Mucosa of stomach (tissue), 1 donor: Measurements from ENCODE around the gene PPY.

Experiments
- H3K27me3 ChIP-seq: one replicate; pipeline ENCODE4 v1.7.0; 2013; ENCODE audit warnings: mild to moderate bottlenecking, low read length; ENCODE audit not compliant: control insufficient read depth, insufficient read depth
- H3K36me3 ChIP-seq: one replicate; pipeline ENCODE4 v1.7.0; 2013; ENCODE audit warnings: low read length; ENCODE audit not compliant: control insufficient read depth, insufficient read depth
- H3K4me1 ChIP-seq: one replicate; pipeline ENCODE4 v1.7.0; 2013; ENCODE audit warnings: mild to moderate bottlenecking, low read length; ENCODE audit not compliant: control insufficient read depth, insufficient read depth
- H3K4me3 ChIP-seq: one replicate; pipeline ENCODE4 v1.7.0; 2013; ENCODE audit warnings: low read length
- H3K9ac ChIP-seq: one replicate; pipeline ENCODE4 v1.7.0; 2013; ENCODE audit warnings: mild to moderate bottlenecking, low read length, moderate library complexity
- H3K9me3 ChIP-seq: one replicate; pipeline ENCODE4 v1.7.0; 2013; ENCODE audit warnings: mild to moderate bottlenecking, low read length, moderate library complexity; ENCODE audit not compliant: control insufficient read depth
- donor health status: Pancreatic carcinoma.

PPY gene, protein sequence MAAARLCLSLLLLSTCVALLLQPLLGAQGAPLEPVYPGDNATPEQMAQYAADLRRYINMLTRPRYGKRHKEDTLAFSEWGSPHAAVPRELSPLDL

DNA sequence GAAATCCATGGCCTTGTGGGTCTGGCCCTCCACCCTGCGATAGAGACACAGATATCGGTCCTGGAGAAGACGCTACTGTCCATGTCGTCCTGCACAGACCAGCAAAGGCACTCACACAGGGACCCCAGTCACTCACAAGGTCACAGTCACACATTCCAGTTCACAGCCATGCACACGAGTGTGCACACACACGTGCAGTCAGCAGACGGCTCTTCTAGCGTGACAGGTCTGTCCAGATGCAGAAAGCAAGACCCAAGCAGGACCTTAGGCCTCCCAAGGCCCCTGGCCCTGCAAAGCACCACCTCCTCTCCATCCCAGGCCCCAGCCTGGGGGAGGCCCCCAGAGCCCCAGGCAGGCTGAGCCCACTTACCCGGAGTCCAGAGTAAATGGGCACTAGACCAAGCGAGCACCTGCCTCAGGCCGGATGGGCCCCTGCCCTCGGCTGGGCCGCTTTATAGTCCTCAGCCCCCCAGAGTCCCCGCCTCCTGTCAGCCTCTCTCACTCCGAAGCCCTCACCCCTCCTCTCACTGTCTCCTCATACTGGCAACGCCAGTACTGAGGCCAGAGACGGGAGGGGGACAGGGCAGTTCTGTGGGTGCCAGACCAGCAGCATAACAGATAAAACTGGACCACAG lies at the start of gene PPY:
PPY (minus strand) TSS at position 426 of the 635 bp plus-strand sequence. CDS start 822 bp downstream, outside the sequence.
- no peak within 1 kb of the TSS for H3K4me3 ChIP-seq
- peaks cover 23% of the 10 kb centered on the region for H3K27me3 ChIP-seq
- H3K9me3 ChIP-seq, result no peaks in the 10 kb centered on the region
- H3K4me1 ChIP-seq, result peaks cover 8% of the 10 kb centered on the region
- no peak within 1 kb of the TSS for H3K9ac ChIP-seq
- no peaks in the 10 kb centered on the region for H3K36me3 ChIP-seq

DNA sequence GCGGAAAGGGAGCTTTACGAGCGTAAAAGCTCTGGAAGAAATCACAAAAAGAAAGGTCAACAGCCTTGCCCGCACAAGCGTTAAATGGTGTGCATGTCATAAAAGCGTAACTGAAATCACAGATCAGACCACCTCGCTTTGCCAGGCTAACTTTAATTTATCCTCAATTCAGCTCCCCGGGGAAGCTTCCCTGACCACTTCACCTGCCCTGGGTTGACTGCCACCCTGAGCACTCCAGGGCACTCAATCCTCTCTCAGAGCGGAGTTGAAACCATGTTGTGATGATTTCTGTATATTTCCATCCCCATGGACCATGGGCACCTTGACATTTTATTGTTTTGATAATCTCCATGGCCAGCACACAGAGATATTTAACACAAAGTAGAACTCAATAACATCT lies 46.0 kb upstream of the PPY start:
- peaks cover 45% of the 10 kb centered on the region for H3K27me3 ChIP-seq

DNA sequence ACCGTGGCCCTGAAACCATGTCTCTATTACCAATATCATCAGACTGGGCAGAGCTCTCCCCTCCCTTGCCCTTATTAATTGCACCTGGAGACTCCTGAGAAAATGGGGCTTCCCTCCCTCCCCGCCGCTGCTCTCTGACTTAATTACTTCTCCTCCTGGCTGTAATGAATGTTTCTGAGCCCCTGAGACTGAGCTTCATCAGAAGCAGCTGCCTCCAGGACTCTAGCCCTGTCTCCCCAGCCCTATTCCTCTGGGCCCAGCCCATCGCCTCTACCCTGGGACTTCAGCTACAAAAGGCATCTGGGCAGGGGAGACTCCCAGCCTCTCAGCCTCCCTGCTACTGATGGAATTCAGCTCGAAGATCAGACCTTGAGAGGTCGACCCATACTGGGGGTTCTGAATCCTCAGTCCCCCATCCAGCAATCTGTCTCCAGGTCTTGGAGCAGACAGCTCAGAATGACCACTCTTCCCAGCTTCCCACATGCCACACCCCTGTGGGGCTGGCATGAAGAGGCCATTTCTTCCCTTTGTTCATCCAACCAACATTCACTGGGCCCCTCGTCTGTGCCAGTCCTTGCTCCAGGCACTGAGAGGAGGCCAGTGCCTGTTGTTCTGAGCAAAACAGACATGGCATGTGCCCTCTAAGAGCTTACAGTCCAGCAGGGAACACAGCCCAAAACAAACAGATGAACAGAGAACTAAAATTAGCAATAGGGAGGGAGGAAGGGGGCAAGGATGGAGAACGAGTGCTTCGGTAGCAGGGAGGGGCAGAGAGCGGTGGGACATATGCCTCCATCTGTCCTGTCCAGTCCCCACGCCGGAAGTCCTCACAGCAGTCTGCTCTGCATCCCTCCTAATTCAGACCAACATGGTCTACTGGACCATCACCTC lies 45.1 kb upstream of the PPY start:
- H3K27me3 ChIP-seq, result peaks cover 54% of the 10 kb centered on the region
- no peak overlapping the region for H3K4me3 ChIP-seq
- H3K4me1 ChIP-seq, result peaks cover 22% of the 10 kb centered on the region
- H3K36me3 ChIP-seq, result no peaks in the 10 kb centered on the region
- H3K9me3 ChIP-seq, result no peaks in the 10 kb centered on the region
- no peak overlapping the region for H3K9ac ChIP-seq

More for the DNA sequence above, 46.0 kb upstream of the PPY start:
- no peaks in the 10 kb centered on the region for H3K9me3 ChIP-seq
- H3K4me3 ChIP-seq, result no peak overlapping the region
- H3K9ac ChIP-seq, result no peak overlapping the region
- peaks cover 14% of the 10 kb centered on the region for H3K4me1 ChIP-seq
- H3K36me3 ChIP-seq, result no peaks in the 10 kb centered on the region

DNA sequence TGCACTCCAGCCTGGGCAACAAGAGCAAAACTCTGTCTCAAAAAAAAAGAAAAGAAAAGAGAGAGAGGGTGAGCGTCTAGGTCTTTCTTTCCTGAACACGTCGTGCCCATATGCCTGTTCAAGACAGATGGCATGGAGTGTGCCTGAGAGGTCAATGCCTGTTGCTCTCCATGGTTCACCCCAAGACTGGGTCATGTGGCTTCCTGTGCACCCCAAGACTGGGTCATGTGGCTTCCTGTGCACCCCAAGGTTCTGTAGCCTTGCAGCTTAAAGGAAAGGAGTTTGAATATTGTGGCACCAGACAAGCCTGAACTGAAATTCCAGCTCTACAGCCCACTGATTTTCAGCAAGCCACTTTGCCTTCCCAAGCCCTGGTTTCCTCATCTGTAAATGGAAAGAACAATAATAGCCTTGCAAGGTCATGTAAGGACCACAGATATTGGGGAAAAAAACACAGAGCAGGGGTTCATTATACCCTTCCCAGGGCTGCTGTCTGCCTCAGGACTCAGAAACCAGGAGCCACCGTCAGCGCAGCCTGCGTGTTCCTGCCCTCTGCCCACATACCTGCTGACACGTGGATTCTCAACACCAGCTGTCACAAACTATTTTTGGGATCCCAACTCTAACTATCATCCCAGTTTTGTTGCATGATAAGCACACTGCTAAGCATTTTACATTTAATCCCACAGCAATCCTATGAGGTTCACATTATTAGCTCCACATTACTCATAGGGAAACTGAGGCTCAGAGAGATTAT lies 44.1 kb upstream of the PPY start:
- no peaks in the 10 kb centered on the region for H3K36me3 ChIP-seq
- H3K27me3 ChIP-seq, result peaks cover 63% of the 10 kb centered on the region
- no peaks in the 10 kb centered on the region for H3K9me3 ChIP-seq
- no peak overlapping the region for H3K9ac ChIP-seq
- no peak overlapping the region for H3K4me3 ChIP-seq
- peaks cover 22% of the 10 kb centered on the region for H3K4me1 ChIP-seq

DNA sequence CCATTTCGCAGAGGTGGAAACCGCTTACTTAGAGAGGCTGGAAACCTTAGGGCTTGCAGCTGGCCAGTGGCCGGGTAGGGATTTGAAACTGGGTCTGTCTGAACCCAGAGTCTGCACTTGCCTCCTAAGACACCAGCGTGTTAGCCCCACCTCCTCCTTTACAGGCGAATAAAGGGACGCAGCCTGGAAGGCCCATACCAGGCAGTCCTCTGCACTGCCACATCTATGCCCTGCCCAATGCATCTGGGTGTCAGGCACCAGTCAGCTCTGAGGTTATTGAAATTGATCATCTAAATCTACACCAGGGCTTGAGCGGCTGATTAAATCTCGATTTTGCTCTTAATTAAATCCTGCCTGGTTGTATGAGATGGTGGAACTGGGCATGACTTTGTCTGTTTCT lies 42.2 kb upstream of the PPY start:
- Histone ChIP-seq H3K27me3 (peaks cover 75% of the 10 kb centered on the region), H3K9me3 (no peaks in the 10 kb centered on the region), H3K4me1 (peaks cover 22% of the 10 kb centered on the region), H3K36me3 (no peaks in the 10 kb centered on the region), H3K9ac (peak overlapping the region; percentile 12), H3K4me3 (no peak overlapping the region)

DNA sequence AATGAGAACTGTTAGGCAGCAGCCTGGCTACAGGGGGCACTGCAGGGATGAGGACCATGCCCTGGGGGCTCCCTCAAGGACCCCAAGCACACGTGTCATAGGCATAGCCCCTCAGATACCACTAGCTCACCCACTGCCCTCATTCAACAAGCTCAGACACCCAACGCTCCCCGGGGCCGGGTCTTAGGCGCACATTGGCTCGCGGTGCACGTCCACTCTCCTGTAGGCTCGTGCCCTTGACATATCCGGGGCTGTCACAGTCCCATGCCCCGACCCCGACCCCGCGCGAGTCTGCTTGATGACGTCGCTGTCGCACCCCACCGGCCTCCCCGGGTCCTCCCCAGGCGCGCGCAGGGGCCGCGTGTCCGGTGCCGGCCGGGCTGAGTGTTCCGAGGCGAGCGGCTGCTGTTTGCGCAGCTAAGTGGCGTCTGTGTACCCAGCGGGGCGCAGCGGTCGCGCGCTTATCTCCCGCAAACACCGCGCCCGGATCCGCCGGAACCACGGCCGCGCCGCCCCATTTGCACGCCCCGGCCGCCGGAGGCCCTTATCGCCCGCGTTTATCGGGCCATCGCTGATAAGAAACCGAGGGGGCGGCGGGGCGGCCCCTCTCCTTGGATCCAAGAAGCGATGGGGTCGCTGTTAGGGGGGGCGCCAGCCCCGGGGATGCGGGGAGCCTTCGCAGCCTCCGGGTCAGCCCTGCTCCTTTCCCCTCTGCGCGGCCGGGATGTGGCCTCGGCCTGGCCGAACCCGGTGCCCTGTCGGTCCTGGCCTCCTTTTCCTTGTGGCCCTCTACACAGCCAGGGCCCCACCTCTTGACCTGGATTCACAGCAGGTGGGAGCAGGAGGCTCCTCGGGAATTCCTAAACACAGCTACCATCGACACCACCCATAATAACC lies 41.5 kb upstream of the PPY start:
- Histone ChIP-seq H3K4me1 (peaks cover 22% of the 10 kb centered on the region), H3K4me3 (peak overlapping the region; percentile 19), H3K36me3 (no peaks in the 10 kb centered on the region), H3K9ac (peak overlapping the region; percentile 12), H3K27me3 (peaks cover 80% of the 10 kb centered on the region), H3K9me3 (no peaks in the 10 kb centered on the region)

DNA sequence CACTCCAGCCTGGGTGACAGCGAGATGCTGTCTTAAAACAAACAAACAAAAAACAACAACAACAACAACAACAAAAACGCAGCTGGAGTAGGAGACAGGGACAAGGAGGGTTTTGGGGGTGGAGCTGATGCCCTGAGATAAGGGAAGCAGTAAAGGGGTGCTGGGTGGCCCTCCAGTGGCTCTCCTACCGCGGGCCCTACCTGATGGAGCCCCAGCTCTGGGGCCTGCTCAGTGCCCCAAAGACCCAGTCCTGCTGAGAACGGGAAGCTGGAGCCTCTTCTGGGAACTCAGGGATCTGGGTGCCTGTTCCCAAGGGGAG lies 40.9 kb upstream of the PPY start:
- Histone ChIP-seq H3K36me3 (no peaks in the 10 kb centered on the region), H3K9ac (no peak overlapping the region), H3K27me3 (peaks cover 81% of the 10 kb centered on the region), H3K4me3 (peak overlapping the region; percentile 19), H3K4me1 (peaks cover 22% of the 10 kb centered on the region), H3K9me3 (no peaks in the 10 kb centered on the region)

DNA sequence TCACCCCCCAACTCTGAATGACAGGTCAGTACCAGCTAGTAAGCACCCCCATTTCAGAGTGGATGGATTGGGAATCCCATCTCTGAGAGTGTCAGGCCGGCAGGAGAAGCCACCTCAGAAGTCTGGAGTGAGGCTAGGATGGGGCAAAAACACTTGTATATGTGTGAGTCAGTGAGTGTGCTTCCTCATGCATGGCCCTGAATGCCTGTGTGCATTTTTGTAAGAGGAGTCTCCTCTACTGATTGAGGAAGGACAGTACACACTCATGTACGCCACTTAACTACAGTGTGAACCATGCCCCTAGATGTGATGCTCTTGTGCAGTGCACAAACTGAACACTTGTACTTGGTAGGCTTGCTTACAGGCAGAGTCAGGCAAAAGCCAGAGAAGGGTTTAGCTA lies 39.9 kb upstream of the PPY start:
- Histone ChIP-seq H3K9ac (no peak overlapping the region), H3K9me3 (no peaks in the 10 kb centered on the region), H3K4me3 (no peak overlapping the region), H3K4me1 (peaks cover 22% of the 10 kb centered on the region), H3K27me3 (peaks cover 81% of the 10 kb centered on the region), H3K36me3 (no peaks in the 10 kb centered on the region)

DNA sequence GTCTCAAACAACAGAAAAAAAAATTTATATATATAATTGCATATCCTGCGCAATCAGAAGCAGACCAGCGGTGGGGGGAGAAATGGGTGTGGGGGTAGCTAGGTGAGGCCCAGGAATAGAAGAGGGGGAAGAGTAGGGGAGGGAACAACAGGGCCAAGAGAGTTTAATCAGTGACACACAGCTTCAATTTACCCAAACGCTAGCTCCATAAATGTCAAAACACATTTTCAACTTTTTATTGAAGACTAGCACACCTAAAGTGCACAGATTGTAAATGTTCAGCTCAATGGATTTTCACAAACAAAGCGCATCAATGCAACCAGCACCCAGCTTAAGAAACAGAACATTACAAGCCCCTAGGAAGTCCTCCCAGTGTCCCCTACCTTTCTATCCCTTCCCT lies 37.4 kb upstream of the PPY start:
- Histone ChIP-seq H3K4me3 (no peak overlapping the region), H3K36me3 (no peaks in the 10 kb centered on the region), H3K9me3 (no peaks in the 10 kb centered on the region), H3K9ac (no peak overlapping the region), H3K4me1 (peaks cover 22% of the 10 kb centered on the region), H3K27me3 (peaks cover 71% of the 10 kb centered on the region)

DNA sequence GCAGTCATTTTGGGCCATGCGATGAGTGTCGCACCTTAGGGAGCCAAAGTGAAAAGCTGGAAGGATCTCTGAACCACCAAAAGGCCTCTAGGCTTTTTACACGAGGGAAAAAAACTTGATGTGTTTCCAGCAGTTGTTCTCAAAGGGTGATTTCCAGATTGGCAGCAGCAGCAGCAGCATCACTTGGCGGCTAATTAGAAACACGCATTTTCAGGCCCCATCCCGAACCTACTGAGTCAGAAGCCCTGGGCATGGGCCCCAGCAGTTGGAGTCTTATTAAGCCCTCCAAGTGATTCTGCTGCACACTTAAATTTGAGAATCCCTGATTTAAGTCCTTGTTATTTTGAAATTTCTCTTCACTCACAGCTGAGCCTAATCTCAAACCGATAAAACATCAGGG lies 36.7 kb upstream of the PPY start:
- Histone ChIP-seq H3K4me3 (no peak overlapping the region), H3K9ac (no peak overlapping the region), H3K36me3 (no peaks in the 10 kb centered on the region), H3K4me1 (peaks cover 15% of the 10 kb centered on the region), H3K27me3 (peaks cover 72% of the 10 kb centered on the region), H3K9me3 (no peaks in the 10 kb centered on the region)

DNA sequence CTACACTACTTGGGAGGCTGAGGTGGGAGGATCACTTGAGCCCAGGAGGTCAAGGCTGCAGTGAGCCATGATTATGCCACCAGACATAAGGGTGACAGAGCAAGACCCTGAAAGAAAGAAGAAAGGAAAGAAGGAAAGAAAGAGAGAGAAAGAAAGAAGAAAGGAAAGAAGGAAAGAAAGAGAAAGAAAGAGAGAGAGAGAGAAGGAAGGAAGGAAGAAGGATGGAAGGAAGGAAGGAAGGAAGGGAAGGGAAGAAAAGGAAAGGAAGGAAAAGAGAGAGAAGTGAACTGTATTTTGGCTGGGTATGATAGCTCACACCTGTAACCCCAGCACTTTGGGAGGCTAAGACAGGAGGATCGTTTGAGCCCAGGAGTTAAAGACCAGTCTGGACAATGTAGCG lies 35.8 kb upstream of the PPY start:
- peaks cover 6% of the 10 kb centered on the region for H3K4me1 ChIP-seq
- peaks cover 66% of the 10 kb centered on the region for H3K27me3 ChIP-seq
- no peak overlapping the region for H3K4me3 ChIP-seq
- no peaks in the 10 kb centered on the region for H3K36me3 ChIP-seq
- no peaks in the 10 kb centered on the region for H3K9me3 ChIP-seq
- no peak overlapping the region for H3K9ac ChIP-seq
